ENCODE measurements around the gene PARD6G. TPM values are rescaled to one million over a fixed set of nuclear protein-coding genes. Genes with fewer than 3 reads are reported as not detected.
A peak's percentile ranks its signal among the peaks of the same experiment; 100 is the strongest.

The PARD6G gene
- total RNA-seq, 1 donor from 2014 or later: 9.4 TPM

GRCh38 chr18:80254971-80255500, 7.7 kb upstream of the PARD6G start:
- Histone ChIP-seq H3K27me3 (ENCODE audit: control insufficient read depth, insufficient read depth, low read length) (no peaks in the 10 kb centered on the region), H3K4me3 (ENCODE audit: low read depth, low read length) (no peak overlapping the region), H3K36me3 (ENCODE audit: control insufficient read depth, insufficient read depth, low read length) (no peaks in the 10 kb centered on the region)
- no peak for DNase-seq (ENCODE audit: low read depth)
- TF ChIP-seq, protein P1, sequence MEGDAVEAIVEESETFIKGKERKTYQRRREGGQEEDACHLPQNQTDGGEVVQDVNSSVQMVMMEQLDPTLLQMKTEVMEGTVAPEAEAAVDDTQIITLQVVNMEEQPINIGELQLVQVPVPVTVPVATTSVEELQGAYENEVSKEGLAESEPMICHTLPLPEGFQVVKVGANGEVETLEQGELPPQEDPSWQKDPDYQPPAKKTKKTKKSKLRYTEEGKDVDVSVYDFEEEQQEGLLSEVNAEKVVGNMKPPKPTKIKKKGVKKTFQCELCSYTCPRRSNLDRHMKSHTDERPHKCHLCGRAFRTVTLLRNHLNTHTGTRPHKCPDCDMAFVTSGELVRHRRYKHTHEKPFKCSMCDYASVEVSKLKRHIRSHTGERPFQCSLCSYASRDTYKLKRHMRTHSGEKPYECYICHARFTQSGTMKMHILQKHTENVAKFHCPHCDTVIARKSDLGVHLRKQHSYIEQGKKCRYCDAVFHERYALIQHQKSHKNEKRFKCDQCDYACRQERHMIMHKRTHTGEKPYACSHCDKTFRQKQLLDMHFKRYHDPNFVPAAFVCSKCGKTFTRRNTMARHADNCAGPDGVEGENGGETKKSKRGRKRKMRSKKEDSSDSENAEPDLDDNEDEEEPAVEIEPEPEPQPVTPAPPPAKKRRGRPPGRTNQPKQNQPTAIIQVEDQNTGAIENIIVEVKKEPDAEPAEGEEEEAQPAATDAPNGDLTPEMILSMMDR (IDR thresholded peaks at IDR 0.05; ENCODE audit: insufficient read depth, low read length, poor library complexity, severe bottlenecking): no peak

GRCh38 chr18:80253871-80254492, 6.7 kb upstream of the PARD6G start:
- no peak for DNase-seq (ENCODE audit: low read depth)
- Histone ChIP-seq H3K27me3 (ENCODE audit: control insufficient read depth, insufficient read depth, low read length) (no peaks in the 10 kb centered on the region), H3K36me3 (ENCODE audit: control insufficient read depth, insufficient read depth, low read length) (no peaks in the 10 kb centered on the region), H3K4me3 (ENCODE audit: low read depth, low read length) (no peak overlapping the region)
- TF ChIP-seq, protein P1 (IDR thresholded peaks at IDR 0.05; ENCODE audit: insufficient read depth, low read length, poor library complexity, severe bottlenecking): no peak

DNA sequence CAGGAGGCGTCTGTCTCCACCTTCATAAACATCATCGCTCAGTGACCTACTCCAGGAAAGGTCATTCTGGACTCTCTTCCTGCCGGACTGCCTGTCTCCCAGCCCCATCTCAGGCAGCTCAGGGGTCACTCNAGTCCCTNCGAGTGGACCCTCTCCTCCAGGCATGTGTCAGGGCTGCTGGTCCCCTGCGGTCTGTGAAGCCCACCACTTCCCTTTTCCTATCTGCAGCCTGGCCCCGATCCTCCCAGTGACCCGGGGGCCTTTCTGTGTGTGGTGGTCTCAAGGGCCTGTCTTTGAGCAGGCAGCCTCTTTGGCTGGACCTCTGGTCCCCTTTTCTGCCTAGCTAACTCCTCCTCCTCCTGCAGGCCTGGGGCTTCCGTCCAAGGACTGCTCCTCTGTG, 5.9 kb upstream of the PARD6G start:
- DNase-seq (ENCODE audit: low read depth): no peak
- Histone ChIP-seq H3K27me3 (ENCODE audit: control insufficient read depth, insufficient read depth, low read length) (no peaks in the 10 kb centered on the region), H3K36me3 (ENCODE audit: control insufficient read depth, insufficient read depth, low read length) (no peaks in the 10 kb centered on the region), H3K4me3 (ENCODE audit: low read depth, low read length) (no peak overlapping the region)
- TF ChIP-seq, protein P1 (IDR thresholded peaks at IDR 0.05; ENCODE audit: insufficient read depth, low read length, poor library complexity, severe bottlenecking): no peak

DNA sequence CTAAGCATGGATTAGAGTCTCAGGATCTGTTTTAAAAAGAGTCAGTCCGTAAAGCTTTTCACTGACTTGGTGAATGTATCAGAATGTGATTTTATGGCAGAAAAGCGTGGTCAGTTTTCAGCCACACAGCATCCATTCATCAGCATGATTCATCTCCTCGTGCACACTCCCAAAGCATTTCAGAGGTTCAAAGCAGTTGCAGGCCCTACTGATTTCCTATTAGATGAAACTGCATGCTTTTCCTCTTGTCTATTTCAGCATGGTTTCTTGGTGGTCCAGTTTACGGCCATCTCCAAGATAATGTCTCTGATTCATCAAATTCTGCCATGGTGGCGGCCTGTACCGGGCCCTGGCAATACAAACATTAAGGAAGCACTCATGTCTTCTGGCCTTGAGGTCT, 4.8 kb upstream of the PARD6G start:
- Histone ChIP-seq H3K36me3 (ENCODE audit: control insufficient read depth, insufficient read depth, low read length) (no peaks in the 10 kb centered on the region), H3K27me3 (ENCODE audit: control insufficient read depth, insufficient read depth, low read length) (no peaks in the 10 kb centered on the region), H3K4me3 (ENCODE audit: low read depth, low read length) (no peak overlapping the region)
- DNase-seq (ENCODE audit: low read depth): peak; percentile 28
- TF ChIP-seq, protein P1 (IDR thresholded peaks at IDR 0.05; ENCODE audit: insufficient read depth, low read length, poor library complexity, severe bottlenecking): no peak

DNA sequence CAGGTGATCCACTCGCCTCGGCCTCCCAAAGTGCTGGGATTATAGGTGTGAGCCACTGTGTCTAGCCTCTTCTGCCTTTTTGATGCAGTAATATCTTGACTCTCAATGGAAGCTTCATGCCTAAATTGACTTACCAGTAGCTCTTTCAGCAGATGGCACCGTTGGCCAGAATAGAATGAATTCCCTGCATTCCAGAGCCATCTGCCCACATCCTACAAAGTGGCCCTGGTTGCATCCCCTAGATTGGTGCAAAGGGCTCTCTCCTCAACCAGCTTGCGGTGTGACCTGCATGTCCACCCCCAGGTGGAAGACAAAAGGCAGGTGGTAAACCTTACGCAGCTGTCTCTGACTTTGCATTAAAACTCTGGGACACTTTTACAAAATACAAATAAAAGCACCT, 4.4 kb upstream of the PARD6G start:
- H3K27me3 ChIP-seq (ENCODE audit: control insufficient read depth, insufficient read depth, low read length): peaks cover 1% of the 10 kb centered on the region
- no peak overlapping the region for H3K4me3 ChIP-seq (ENCODE audit: low read depth, low read length)
- TF ChIP-seq, protein P1 (IDR thresholded peaks at IDR 0.05; ENCODE audit: insufficient read depth, low read length, poor library complexity, severe bottlenecking): no peak
- DNase-seq (ENCODE audit: low read depth): no peak
- no peaks in the 10 kb centered on the region for H3K36me3 ChIP-seq (ENCODE audit: control insufficient read depth, insufficient read depth, low read length)

All from kidney epithelial cell (primary cell).